HL-60/S4 treated with retinoic acid at 250 ng/mL for 4 days and 3 days (cell line): ENCODE results near the gene MCMBP.

Source experiments
- in situ Hi-C: fragments of 300-500 bp; cut with MboI; formaldehyde crosslinking; loops from 2 replicates; pipeline ENCODE4 v1.7.0; 2022; ENCODE audit warnings: low sequenced_read_pairs

The MCMBP gene

DNA sequence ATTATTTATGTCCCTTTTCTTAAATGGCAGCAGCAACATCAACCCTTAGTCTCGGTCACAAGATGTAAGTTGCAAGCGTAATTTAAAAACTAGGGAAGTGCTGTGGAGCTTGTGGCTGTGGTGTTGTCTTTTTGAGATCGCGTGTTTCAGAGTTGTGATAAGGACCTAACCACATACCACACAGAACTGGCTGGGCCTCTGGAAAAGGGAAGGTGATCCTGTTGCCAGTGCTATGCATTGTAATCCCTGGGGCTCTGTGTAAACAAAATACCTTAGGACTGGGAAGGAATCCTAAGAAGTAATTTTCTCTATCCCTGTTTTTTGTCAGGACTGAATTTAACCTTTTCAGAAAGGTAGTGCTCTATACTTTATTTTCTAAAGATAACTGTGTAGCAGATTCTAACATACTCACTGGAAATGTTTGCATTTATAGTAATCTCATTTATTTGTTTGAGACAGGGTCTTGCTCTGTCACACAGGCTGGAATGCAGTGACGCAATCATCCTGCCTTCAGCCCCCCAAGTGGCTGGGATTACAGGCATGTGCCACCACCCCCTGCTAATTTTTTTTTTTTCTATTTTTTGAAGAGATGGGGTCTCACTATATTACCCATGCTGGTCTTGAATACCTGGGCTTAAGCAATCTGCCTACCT, 86.4 kb downstream of the MCMBP start:
- in situ Hi-C loops, result no loop called here

DNA sequence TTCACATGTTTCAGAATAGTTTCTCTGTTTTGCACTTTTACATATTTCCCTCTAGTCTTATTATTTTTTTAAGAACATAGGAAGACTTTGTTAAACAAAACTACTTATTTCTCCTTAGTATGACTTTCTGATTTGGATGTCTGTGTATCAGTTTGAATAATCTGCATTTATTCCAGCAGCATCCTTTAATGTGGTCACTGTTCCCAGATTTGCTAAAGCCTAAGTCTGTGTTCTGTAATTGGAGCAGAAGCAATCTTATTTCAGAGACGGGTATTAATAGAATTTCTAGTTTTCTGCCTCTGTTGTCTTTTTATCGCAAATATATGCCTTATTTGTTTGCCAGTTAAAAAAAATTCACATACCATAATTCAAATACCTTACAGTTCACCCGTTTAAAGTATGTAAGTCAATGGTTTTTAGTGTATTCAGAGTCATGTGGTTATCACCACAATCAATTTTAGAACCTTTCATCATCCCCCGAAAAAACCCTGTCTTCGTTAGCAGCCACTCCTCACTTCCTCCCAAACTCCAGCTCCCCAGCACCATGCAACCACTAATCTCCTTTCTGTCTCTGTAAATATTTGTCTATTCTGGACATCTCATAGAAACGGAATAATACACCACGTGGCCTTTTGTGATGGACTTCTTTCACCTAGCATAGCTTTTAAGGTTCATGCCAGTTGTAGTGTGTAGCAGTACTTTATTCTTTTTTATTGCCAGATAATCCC, 88.1 kb downstream of the MCMBP start:
- in situ Hi-C loops, result no loop called here

DNA sequence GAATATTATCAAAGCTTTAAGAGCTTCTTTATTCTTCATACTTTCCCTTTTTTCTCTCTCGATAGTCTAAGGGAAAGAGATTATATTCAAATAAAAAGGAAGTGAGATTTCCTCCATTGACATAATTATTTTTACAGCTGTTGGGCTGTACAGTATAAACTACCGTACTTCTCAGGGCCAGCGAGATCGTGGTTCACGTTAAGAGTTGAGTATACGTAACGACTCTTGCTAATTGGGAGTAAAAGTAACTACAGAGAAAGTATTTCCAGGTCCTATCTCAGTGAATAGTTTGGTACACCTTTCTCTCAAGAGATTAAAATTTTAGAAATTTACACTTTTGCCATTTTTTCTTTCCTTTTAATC, 89.0 kb downstream of the MCMBP start:
- in situ Hi-C loops, result no loop called here

DNA sequence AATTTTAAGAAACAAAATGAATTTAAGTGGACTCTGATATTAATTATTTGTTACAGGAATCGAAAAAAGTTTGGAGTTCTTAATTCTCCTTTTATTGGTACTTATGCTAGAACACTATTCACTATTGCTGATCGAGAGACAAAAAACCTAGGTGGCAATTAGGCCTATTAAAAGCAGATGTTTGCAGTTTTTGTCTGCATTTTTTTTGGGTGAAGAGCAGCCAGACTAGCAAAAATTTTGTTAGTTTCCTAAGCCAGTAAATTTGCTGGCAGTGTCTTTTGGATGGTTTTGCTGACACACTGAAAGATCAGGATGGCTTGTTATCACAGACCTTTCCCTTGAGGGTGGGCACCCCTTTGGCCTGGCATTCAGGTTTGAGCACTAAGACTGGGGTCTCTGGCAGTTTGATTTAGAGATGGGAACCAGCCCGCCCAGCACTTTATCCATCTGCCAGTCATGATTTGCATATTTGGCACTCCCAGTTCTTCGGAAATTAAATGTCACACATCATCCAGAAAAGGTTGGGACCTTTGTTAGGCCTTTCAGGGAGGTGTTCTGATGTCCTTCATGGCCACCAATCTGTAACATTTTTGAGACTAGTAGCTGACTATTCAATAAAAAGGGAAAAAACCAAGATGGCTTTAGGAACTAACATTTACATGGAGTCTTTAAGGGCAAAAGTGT, 89.5 kb downstream of the MCMBP start:
- in situ Hi-C loops, result no loop called here

DNA sequence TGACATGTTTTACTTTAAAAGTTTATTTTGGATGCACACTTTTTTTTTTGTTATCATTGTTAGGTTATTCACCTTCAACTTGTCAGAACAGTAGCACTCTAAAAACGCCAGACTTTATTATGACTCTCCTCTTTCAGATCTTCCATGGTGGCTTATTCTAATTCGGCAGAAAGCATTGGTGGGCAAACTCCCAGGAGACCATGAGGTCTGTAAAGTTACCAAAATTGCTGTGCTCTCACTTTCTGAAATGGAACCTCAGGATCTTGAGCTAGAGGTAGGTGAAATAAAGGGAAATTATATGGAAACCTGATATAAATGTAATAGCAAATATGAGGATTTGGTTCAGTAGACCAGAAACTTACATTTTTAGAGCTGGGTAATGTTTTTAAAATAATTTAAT, 91.1 kb downstream of the MCMBP start:
- in situ Hi-C loops, result no loop called here

DNA sequence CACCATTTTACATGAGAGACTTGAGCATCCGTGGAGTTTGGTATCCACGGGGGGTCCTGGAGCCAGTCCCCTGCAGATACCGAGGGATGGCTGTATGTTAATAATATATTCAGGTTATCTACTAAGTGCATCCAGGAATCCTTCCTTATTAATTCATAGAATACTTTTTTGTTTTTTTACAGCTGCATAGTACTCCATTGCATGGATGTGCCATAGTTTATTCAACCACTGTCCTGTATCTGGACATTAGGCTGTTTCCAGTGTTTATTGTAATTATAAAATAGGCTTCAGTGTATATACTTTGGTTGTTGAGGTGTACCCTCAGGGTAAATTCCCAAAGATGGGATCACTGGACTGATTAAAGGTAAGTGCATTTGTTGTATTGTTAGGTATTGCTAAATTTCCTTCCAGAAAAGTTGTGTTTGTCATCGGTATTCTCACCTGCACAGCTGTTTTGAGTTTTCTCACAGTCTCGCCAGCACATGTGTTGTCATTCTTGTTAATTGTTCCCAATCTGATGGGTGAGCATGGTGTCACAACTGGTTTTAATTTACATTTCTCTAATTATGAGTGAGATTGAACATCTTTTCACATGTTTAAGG, 91.7 kb downstream of the MCMBP start:
- in situ Hi-C loops, result no loop called here
